GM23248 (cell line): Measurements from ENCODE around the gene ASCL4. TPM values are rescaled to one million over a fixed set of nuclear protein-coding genes. Genes with fewer than 3 reads are reported as not detected.

Experiments
- DNase-seq: peaks from one replicate; pipeline ENCODE4 v3.0.0-alpha.2; 2015
- H2AFZ ChIP-seq: fragments of 200-600 bp; sonication (generic); 2 replicates; pipeline ENCODE4 v1.6.1; 2016; ENCODE audit warnings: antibody characterized with exemption
- H3F3A ChIP-seq: fragments of 200-600 bp; sonication (generic); 2 replicates; pipeline ENCODE4 v1.6.1; 2016; ENCODE audit warnings: mild to moderate bottlenecking, antibody characterized with exemption, mixed run types; ENCODE audit not compliant: insufficient read depth
- H3K27ac ChIP-seq: fragments of 200-600 bp; sonication (generic); 2 replicates; pipeline ENCODE4 v1.5.1; 2016; ENCODE audit warnings: mild to moderate bottlenecking
- H3K27me3 ChIP-seq: fragments of 200-600 bp; sonication (generic); replicated peaks from 2 replicates; pipeline ENCODE4 v1.6.1; 2016; ENCODE audit warnings: mild to moderate bottlenecking; ENCODE audit not compliant: insufficient read depth
- H3K36me3 ChIP-seq: fragments of 200-600 bp; sonication (generic); 2 replicates; pipeline ENCODE4 v1.6.1; 2016; ENCODE audit warnings: low read depth, mild to moderate bottlenecking
- H3K4me1 ChIP-seq: fragments of 200-600 bp; sonication (generic); 2 replicates; pipeline ENCODE4 v1.6.1; 2016; ENCODE audit warnings: mild to moderate bottlenecking; ENCODE audit not compliant: insufficient read depth
- H3K4me2 ChIP-seq: fragments of 200-600 bp; sonication (generic); one replicate; pipeline ENCODE4 v1.6.1; 2016; ENCODE audit warnings: mild to moderate bottlenecking; ENCODE audit not compliant: unreplicated experiment
- H3K4me3 ChIP-seq: fragments of 200-600 bp; sonication (generic); 2 replicates; pipeline ENCODE4 v1.5.1; 2016; ENCODE audit warnings: mild to moderate bottlenecking
- H3K79me2 ChIP-seq: fragments of 200-600 bp; sonication (generic); 2 replicates; pipeline ENCODE4 v1.6.1; 2016; ENCODE audit warnings: mild to moderate bottlenecking; ENCODE audit not compliant: insufficient read depth
- H3K9ac ChIP-seq: fragments of 200-600 bp; sonication (generic); 2 replicates; pipeline ENCODE4 v1.6.1; 2016; ENCODE audit warnings: mild to moderate bottlenecking
- H3K9me2 ChIP-seq: fragments of 200-600 bp; sonication (generic); 2 replicates; pipeline ENCODE4 v1.6.1; 2016; ENCODE audit warnings: mixed run types, mild to moderate bottlenecking, moderate library complexity; ENCODE audit not compliant: insufficient read depth
- H3K9me3 ChIP-seq: fragments of 200-600 bp; sonication (generic); one replicate; pipeline ENCODE4 v1.6.1; 2017; ENCODE audit warnings: low read depth
- H4K20me1 ChIP-seq: fragments of 200-600 bp; sonication (generic); 2 replicates; pipeline ENCODE4 v1.6.0; 2016; ENCODE audit not compliant: insufficient read depth
- EZH2 ChIP-seq: fragments of 200-600 bp; sonication (generic); IDR thresholded peaks from 2 replicates; pipeline ENCODE4 v1.6.1; 2018; ENCODE audit warnings: antibody characterized with exemption, mild to moderate bottlenecking; ENCODE audit not compliant: insufficient read depth, poor library complexity, severe bottlenecking
- EZH2phosphoT487 ChIP-seq: fragments of 200-600 bp; sonication (generic); IDR thresholded peaks from 2 replicates; pipeline ENCODE4 v1.6.1; 2018; ENCODE audit warnings: antibody characterized with exemption, moderate library complexity, mild to moderate bottlenecking, low read depth; ENCODE audit not compliant: insufficient read depth
- WGBS, 2 experiments: methylation state at CpG; one replicate each; pipeline ENCODE4 v1.1.6; 2015 to 2017; ENCODE audit warnings: low lambda C conversion rate in 2 of 2, low coverage in 1 of 2; ENCODE audit errors: missing lambda C conversion rate in 2 of 2; 5-methylcytosine and 5-hydroxymethylcytosine counted together
- in situ Hi-C: fragments of 300-500 bp; cut with MboI; formaldehyde crosslinking; loops from 2 replicates; pipeline ENCODE4 v1.15.0; 2020
- polyA plus RNA-seq: library from polyadenylated mRNA; unstranded; fragments of >200 nt; fragmentation: Nextera tagmentation; extraction: Ambion mirVana; gene quantifications from 2 replicates; pipeline ENCODE4 v1.2.1, GENCODE V29; 2016
- total RNA-seq: library from RNA; depleted of rRNA; stranded (reverse); fragments of >200 nt; shearing (Covaris generic); gene quantifications from 2 replicates; pipeline ENCODE4 v1.2.3, GENCODE V29; 2014

ASCL4 gene
- total and polyA plus RNA-seq, 2 experiments from 2014 or later, result not detected

DNA sequence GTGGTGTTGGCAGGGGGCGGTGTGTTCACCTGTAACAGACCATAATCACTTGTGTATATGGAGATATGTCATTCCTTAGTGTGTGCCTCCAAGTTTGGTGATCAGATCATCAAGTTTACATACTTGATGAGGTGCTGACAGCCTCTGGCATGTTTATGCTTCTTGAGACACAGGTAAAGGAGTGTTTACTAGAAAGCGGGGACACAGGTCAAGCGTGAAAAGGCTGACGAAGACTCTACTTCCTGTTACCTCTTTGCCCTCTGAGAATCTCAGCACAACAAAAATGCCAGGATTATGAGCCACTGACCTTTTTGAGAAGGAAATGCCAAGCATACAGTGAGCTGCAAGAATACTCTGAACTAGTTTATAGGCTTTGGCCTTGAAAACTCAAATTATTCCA is 43.1 kb upstream of the ASCL4 start:
- Histone ChIP-seq H3K4me2 (no peak overlapping the region), H3K36me3 (peaks cover 31% of the 10 kb centered on the region), H4K20me1 (no peaks in the 10 kb centered on the region), H3K4me3 (no peak overlapping the region), H3K27ac (no peak overlapping the region), H3F3A (0 out of 2 replicates have a peak, but pooled peaks cover 15% of the 10 kb centered on the region), H3K9ac (no peak overlapping the region), H3K27me3 (no peaks in the 10 kb centered on the region), H2AFZ (no peak overlapping the region), H3K9me3 (no peaks in the 10 kb centered on the region), H3K4me1 (no peaks in the 10 kb centered on the region), H3K9me2 (no peaks in the 10 kb centered on the region), H3K79me2 (0 out of 2 replicates have a peak, but pooled peaks cover 5% of the 10 kb centered on the region)
- TF ChIP-seq EZH2phosphoT487 (no peak), EZH2 (no peak)
- no peak for DNase-seq
- in situ Hi-C loops, result no loop called here
- WGBS, 2 experiments, result 92 to 97% methylated on average over 4 of the region's 4 CpGs

DNA sequence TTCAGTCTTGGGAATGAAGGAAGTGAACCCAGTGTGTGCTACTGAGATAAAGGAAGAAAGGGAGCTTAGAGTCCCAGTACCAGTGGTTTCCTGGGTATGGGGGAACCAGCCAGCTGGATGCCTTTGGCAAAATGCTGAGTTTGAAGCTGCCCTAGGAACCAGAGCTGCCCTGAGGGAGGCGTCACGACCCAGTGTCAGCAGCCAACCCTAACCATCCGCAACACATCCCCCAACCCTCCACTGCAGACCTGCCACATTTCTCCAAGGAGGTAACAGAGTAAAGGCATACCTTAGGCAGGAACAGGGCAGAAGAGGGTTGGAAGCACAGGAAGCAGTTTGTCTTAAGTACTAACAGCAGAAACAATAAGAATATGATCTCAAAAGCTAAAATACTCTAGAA is 42.1 kb upstream of the ASCL4 start:
- Histone ChIP-seq H3K4me3 (no peak overlapping the region), H3K79me2 (peaks cover 15% of the 10 kb centered on the region; the same call in 1 of the 2 replicates), H3K9me3 (no peaks in the 10 kb centered on the region), H3K9me2 (no peaks in the 10 kb centered on the region), H4K20me1 (no peaks in the 10 kb centered on the region), H3K9ac (no peak overlapping the region), H3K4me2 (no peak overlapping the region), H2AFZ (no peak overlapping the region), H3K27ac (no peak overlapping the region), H3F3A (0 out of 2 replicates have a peak, but pooled peaks cover 15% of the 10 kb centered on the region), H3K27me3 (no peaks in the 10 kb centered on the region), H3K4me1 (no peaks in the 10 kb centered on the region), H3K36me3 (peaks cover 41% of the 10 kb centered on the region)
- no peak for DNase-seq
- TF ChIP-seq EZH2phosphoT487 (no peak), EZH2 (no peak)
- WGBS, 2 experiments, result 81 to 83% methylated on average over 3 of the region's 3 CpGs
- in situ Hi-C loops, result no loop called here

DNA sequence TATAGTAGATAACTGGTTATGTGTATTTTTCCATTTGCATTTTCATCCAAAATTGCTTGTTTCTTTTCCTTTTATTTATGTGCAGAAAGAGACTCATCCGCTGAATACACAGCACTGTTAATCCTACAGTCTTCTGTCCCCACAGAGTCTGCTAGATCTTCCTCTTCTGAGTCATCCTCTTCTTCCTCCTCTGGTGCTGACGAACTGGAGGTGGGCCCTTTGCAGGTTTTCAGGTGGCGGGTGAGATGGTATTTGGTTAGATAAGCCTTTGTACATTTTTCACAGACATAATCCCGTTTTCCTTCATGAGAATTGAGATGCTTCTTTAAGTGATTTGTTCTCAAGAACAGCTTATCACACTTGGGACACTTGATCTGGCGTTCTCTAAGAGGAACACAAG is 40.4 kb upstream of the ASCL4 start:
- H3K4me3 ChIP-seq, result no peak overlapping the region
- no peak overlapping the region for H3K27ac ChIP-seq
- in situ Hi-C loops, result no loop called here
- H2AFZ ChIP-seq, result no peak overlapping the region
- H3K27me3 ChIP-seq, result no peaks in the 10 kb centered on the region
- H3F3A ChIP-seq, result 0 out of 2 replicates have a peak, but pooled peaks cover 15% of the 10 kb centered on the region
- TF ChIP-seq EZH2 (no peak), EZH2phosphoT487 (no peak)
- no peaks in the 10 kb centered on the region for H3K4me1 ChIP-seq
- peaks cover 58% of the 10 kb centered on the region for H3K36me3 ChIP-seq
- H4K20me1 ChIP-seq, result no peaks in the 10 kb centered on the region
- H3K4me2 ChIP-seq, result no peak overlapping the region
- peaks cover 27% of the 10 kb centered on the region for H3K79me2 ChIP-seq
- no peaks in the 10 kb centered on the region for H3K9me3 ChIP-seq
- H3K9me2 ChIP-seq, result no peaks in the 10 kb centered on the region
- DNase-seq, result no peak
- H3K9ac ChIP-seq, result no peak overlapping the region
- 88 to 92% methylated on average over 5 of the region's 5 CpGs for WGBS, 2 experiments

DNA sequence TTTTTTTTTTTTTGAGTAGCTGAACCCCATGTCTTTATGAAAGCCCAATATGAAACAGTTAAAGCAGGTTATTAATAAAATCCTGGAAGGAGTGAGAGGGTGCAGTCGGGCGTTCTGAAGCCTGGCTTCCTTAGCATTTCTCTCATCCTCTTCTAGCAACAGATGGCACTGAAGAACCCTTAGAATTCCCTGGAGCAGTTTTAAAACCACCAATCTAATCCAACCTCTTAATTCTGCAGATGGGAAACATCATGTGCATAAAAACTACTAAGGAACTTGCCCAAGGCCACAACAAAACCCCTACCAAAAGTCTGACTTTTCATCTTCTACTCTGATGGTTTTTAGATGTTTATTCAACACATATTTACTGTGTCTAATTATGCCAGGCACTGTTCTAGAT is 38.7 kb upstream of the ASCL4 start:
- Histone ChIP-seq H3K9ac (no peak overlapping the region), H3K9me3 (no peaks in the 10 kb centered on the region), H3K27me3 (no peaks in the 10 kb centered on the region), H4K20me1 (no peaks in the 10 kb centered on the region), H3K36me3 (peaks cover 74% of the 10 kb centered on the region), H3K79me2 (peaks cover 43% of the 10 kb centered on the region), H3K4me3 (no peak overlapping the region), H3K4me1 (no peaks in the 10 kb centered on the region), H3K27ac (no peak overlapping the region), H3K9me2 (no peaks in the 10 kb centered on the region), H2AFZ (no peak overlapping the region), H3F3A (0 out of 2 replicates have a peak, but pooled peaks cover 15% of the 10 kb centered on the region), H3K4me2 (no peak overlapping the region)
- 27% methylated on average over 2 of the region's 2 CpGs for WGBS, 2 experiments
- in situ Hi-C loops, result no loop called here
- DNase-seq, result no peak
- TF ChIP-seq EZH2 (no peak), EZH2phosphoT487 (no peak)

DNA sequence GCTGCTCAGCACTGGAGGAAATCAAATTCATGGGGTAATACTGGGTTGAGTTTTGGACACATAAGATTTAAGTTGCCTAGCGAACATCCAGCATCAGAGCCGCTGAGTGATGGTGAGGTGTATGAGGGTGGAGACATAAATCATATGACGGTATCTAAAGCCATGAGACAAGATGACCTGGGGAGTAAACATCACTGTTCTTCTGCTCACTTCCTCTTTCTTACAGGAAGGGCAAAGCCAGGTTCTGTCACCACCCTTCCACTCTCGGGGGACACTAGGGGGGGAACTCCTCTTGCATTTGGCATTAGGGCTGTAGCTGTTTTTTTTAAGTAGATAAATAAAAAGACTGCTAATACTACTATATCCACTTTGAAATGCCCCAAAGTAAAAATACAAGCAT is 37.6 kb upstream of the ASCL4 start:
- Histone ChIP-seq H3K36me3 (peaks cover 85% of the 10 kb centered on the region), H3K79me2 (peaks cover 47% of the 10 kb centered on the region), H3K4me1 (no peaks in the 10 kb centered on the region), H3K4me2 (no peak overlapping the region), H3K9me3 (no peaks in the 10 kb centered on the region), H3K4me3 (no peak overlapping the region), H3K27ac (no peak overlapping the region), H3K9ac (no peak overlapping the region), H2AFZ (no peak overlapping the region), H3K9me2 (no peaks in the 10 kb centered on the region), H4K20me1 (no peaks in the 10 kb centered on the region), H3F3A (0 out of 2 replicates have a peak, but pooled peaks cover 10% of the 10 kb centered on the region), H3K27me3 (no peaks in the 10 kb centered on the region)
- TF ChIP-seq EZH2phosphoT487 (no peak), EZH2 (no peak)
- in situ Hi-C loops, result no loop called here
- 95 to 100% methylated on average over 4 of the region's 4 CpGs for WGBS, 2 experiments
- DNase-seq, result no peak
